Lower leg skin (tissue), 3 donors: ENCODE results near the gene SLC9A7.

Experiments
- CTCF ChIP-seq, 3 donors: fragments of 450-650 bp; IDR thresholded peaks; one replicate each; pipeline ENCODE4 v1.5.1; 2016; ENCODE audit warnings: antibody characterized with exemption in 3 of 3, mild to moderate bottlenecking in 3 of 3, moderate library complexity in 2 of 3
- POLR2A ChIP-seq, 2 donors: fragments of 450-650 bp; IDR thresholded peaks; one replicate each; pipeline ENCODE4 v1.6.1; 2016 to 2017; ENCODE audit warnings: antibody characterized with exemption in 2 of 2, mild to moderate bottlenecking in 1 of 2, moderate library complexity in 1 of 2

DNA sequence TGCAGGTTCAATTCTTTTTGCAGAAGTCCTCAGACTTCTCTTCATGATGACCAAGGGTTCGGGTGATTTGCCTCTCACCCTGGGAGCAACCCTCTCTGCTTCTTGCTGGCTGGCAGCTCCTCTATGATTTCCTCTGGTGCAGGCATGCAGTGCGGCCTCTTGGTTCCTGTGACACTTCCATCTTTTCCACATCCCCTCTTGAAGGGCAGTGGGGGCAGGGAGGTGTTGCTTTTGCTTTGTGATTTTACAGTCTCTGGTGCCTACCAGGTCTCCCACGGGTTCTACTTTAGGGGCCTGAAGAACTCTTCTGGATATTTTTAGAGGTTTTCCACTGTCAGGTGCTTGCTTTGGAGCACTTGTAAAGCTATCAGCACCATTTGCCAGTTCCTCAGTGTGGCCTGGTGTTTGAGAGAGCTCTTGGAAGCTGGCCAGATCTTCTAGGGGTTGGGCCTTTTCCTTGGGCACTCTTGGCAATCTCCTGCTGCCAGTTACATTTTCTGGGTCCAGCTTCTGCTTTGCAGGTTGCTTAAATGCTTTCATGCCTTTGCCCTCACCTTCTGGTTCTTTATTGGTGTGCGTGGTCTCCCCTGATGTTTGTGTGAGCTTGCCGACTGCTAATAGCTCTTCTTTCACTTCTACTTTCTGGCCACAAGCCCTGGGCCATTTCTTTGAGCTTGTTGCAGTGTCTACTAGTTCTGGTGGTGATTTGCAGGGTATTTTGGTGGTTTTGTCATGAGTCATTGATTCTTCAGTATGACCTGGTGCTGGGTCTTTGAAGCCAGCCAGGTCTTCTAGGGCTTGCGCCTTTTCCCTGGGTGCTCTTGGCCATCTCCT, 196.9 kb downstream of the SLC9A7 start:
- TF ChIP-seq CTCF (IDR thresholded peaks at IDR 0.05) (no peak), POLR2A (IDR thresholded peaks at IDR 0.05) (no peak)
